ENCODE data around the gene MRPL36.

GRCh38 chr5:1795931-1796330 lies 3.7 kb downstream of the MRPL36 start:
- TF ChIP-seq CTCF (IDR thresholded peaks at IDR 0.05) = no peak
- TF ChIP-seq ZFX (IDR thresholded peaks at IDR 0.05; ENCODE audit: borderline replicate concordance) = no peak
